Natural killer cell (primary cell): ENCODE results near the gene RNF151. TPM values are rescaled to one million over a fixed set of nuclear protein-coding genes. Genes with fewer than 3 reads are reported as not detected.

Experiments
- ATAC-seq, 3 donors: fragments of 150-1000 bp in 2 of 3; fragments of 200-7000 bp in 1 of 3; cut with Tn5 transposase; 1 replicate in 1 of 3; 2 replicates in 2 of 3; pipeline ENCODE4 v1.10.0; 2021; ENCODE audit warnings: mild to moderate bottlenecking in 2 of 3, moderate library complexity in 2 of 3
- DNase-seq, 2 donors: peaks; one replicate each; pipeline versions ENCODE4 v3.0.0 to v3.0.0-alpha.2; 2013 to 2021; ENCODE audit warnings: mixed read lengths in 1 of 2
- H3K27ac ChIP-seq: one replicate; pipeline ENCODE4 v1.5.1; 2013; ENCODE audit warnings: mild to moderate bottlenecking, low read length
- H3K27me3 ChIP-seq: one replicate; pipeline ENCODE4 v1.6.1; 2013; ENCODE audit warnings: low read length; ENCODE audit not compliant: control insufficient read depth, insufficient read depth
- H3K36me3 ChIP-seq: one replicate; pipeline ENCODE4 v1.6.1; 2013; ENCODE audit warnings: low read length; ENCODE audit not compliant: control insufficient read depth, insufficient read depth
- H3K4me1 ChIP-seq: one replicate; pipeline ENCODE4 v1.6.1; 2013; ENCODE audit warnings: low read length; ENCODE audit not compliant: control insufficient read depth, insufficient read depth
- H3K4me3 ChIP-seq: one replicate; pipeline ENCODE4 v1.5.1; 2013; ENCODE audit warnings: low read length
- H3K9me3 ChIP-seq: one replicate; pipeline ENCODE4 v1.6.1; 2013; ENCODE audit warnings: low read length; ENCODE audit not compliant: control insufficient read depth, insufficient read depth
- H3K27ac Mint-ChIP-seq, 2 donors: one replicate each; pipeline ENCODE4 v1.8.0; 2022; ENCODE audit warnings: mild to moderate bottlenecking in 2 of 2, mixed read lengths in 2 of 2, moderate library complexity in 1 of 2
- H3K27me3 Mint-ChIP-seq, 2 donors: one replicate each; pipeline ENCODE4 v1.8.0; 2022; ENCODE audit warnings: low read depth in 2 of 2, mixed read lengths in 2 of 2
- H3K36me3 Mint-ChIP-seq: one replicate; pipeline ENCODE4 v1.8.0; 2022; ENCODE audit warnings: mixed read lengths
- H3K4me1 Mint-ChIP-seq, 2 donors: one replicate each; pipeline ENCODE4 v1.8.0; 2022; ENCODE audit warnings: mixed read lengths in 2 of 2
- H3K4me3 Mint-ChIP-seq: one replicate; pipeline ENCODE4 v1.8.0; 2022; ENCODE audit warnings: mild to moderate bottlenecking, moderate library complexity, mixed read lengths
- H3K9me3 Mint-ChIP-seq, 2 donors: one replicate each; pipeline ENCODE4 v1.8.0; 2022; ENCODE audit warnings: mixed read lengths in 2 of 2
- WGBS: methylation state at CpG from one replicate; pipeline ENCODE4 v1.1.7; 2013; ENCODE audit warnings: missing lambda C conversion rate; ENCODE audit not compliant: insufficient coverage; 5-methylcytosine and 5-hydroxymethylcytosine counted together
- intact Hi-C: fragments of 100-400 bp; cut with micrococcal nuclease; formaldehyde crosslinking; loops from one replicate; pipeline ENCODE4 v1.14.2; 2022
- total RNA-seq, 4 donors: library from RNA; stranded (reverse); fragments of 120-200 nt in 1 of 4; gene quantifications; one replicate each; pipeline versions ENCODE4 v1.2.3 to v1.2.4, GENCODE V29; 2013 to 2022
- TF ChIP-seq, protein P1 (sequence below): fragments of 200-600 bp; IDR thresholded peaks from one replicate; pipeline ENCODE4 v1.8.0; 2022; ENCODE audit warnings: antibody characterized with exemption

The RNF151 gene
- total RNA-seq, 3 donors from 2014 or later (not counting 1 experiment from before 2014, with no cell fraction given): not detected

- WGBS: 97% methylated on average over 10 of the region's 10 CpGs
- intact Hi-C loops: no loop called here
- peaks cover 4 to 37% of the 10 kb centered on the region in 2 donors for H3K4me1 Mint-ChIP-seq
- no peaks in the 10 kb centered on the region for H3K9me3 Mint-ChIP-seq
- H3K4me3 Mint-ChIP-seq: no peak overlapping the region
- peaks cover 47% of the 10 kb centered on the region for H3K4me1 ChIP-seq
- H3K27ac Mint-ChIP-seq: no peak overlapping the region
- H3K27ac ChIP-seq: no peak overlapping the region
- peaks cover 9% of the 10 kb centered on the region for H3K27me3 ChIP-seq
- H3K36me3 ChIP-seq: peaks cover 10% of the 10 kb centered on the region
- peaks cover 0 to 7% of the 10 kb centered on the region in 2 donors for H3K27me3 Mint-ChIP-seq
- TF ChIP-seq, protein P1, sequence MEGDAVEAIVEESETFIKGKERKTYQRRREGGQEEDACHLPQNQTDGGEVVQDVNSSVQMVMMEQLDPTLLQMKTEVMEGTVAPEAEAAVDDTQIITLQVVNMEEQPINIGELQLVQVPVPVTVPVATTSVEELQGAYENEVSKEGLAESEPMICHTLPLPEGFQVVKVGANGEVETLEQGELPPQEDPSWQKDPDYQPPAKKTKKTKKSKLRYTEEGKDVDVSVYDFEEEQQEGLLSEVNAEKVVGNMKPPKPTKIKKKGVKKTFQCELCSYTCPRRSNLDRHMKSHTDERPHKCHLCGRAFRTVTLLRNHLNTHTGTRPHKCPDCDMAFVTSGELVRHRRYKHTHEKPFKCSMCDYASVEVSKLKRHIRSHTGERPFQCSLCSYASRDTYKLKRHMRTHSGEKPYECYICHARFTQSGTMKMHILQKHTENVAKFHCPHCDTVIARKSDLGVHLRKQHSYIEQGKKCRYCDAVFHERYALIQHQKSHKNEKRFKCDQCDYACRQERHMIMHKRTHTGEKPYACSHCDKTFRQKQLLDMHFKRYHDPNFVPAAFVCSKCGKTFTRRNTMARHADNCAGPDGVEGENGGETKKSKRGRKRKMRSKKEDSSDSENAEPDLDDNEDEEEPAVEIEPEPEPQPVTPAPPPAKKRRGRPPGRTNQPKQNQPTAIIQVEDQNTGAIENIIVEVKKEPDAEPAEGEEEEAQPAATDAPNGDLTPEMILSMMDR: no peak
- no peaks in the 10 kb centered on the region for H3K9me3 ChIP-seq
- DNase-seq: no peak
- H3K36me3 Mint-ChIP-seq: no peaks in the 10 kb centered on the region
- ATAC-seq: no peak
- no peak overlapping the region for H3K4me3 ChIP-seq
Measured at GRCh38 chr16:1987198-1987597, 20.5 kb downstream of the RNF151 start.

- H3K4me3 ChIP-seq: peak within 1 kb of the TSS; percentile 55
- peak within 1 kb of the TSS; percentile 84 for H3K27ac Mint-ChIP-seq
- H3K36me3 Mint-ChIP-seq: no peaks in the 10 kb centered on the region
- peak within 1 kb of the TSS; percentile 72 for H3K27ac ChIP-seq
- intact Hi-C loops: no loop called here
- H3K4me3 Mint-ChIP-seq: peak within 1 kb of the TSS; percentile 84
- 12% methylated on average over 67 of the region's 67 CpGs for WGBS
- H3K4me1 Mint-ChIP-seq: peaks cover 0 to 37% of the 10 kb centered on the region in 2 donors
- no peaks in the 10 kb centered on the region for H3K9me3 ChIP-seq
- H3K27me3 Mint-ChIP-seq: peaks cover 0 to 2% of the 10 kb centered on the region in 2 donors
- H3K27me3 ChIP-seq: peaks cover 2% of the 10 kb centered on the region
- peaks cover 10% of the 10 kb centered on the region for H3K36me3 ChIP-seq
- H3K9me3 Mint-ChIP-seq: no peaks in the 10 kb centered on the region
- peaks cover 42% of the 10 kb centered on the region for H3K4me1 ChIP-seq
- no peak for ATAC-seq
- peak in 1 of 2 donors; percentile 28 for DNase-seq
- TF ChIP-seq, protein P1: no peak
Measured at GRCh38 chr16:1989209-1990100, 22.8 kb downstream of the RNF151 start, which contains the start of gene SYNGR3. SYNGR3 (plus strand) TSS chr16:1989970; CDS start chr16:1990103, 133 bp downstream.

- intact Hi-C loops: no loop called here
- peak overlapping the region in 1 of 2 donors; percentile 84 for H3K27ac Mint-ChIP-seq
- under 1% methylated on average over 16 of the region's 25 CpGs for WGBS
Measured at GRCh38 chr16:1990101-1990350, 23.4 kb downstream of the RNF151 start.

More at GRCh38 chr16:1990101-1990350, 23.4 kb downstream of the RNF151 start:
- peaks cover 37% of the 10 kb centered on the region for H3K4me1 ChIP-seq
- ATAC-seq (no peak), DNase-seq (no peak)
- H3K36me3 ChIP-seq: peaks cover 10% of the 10 kb centered on the region
- TF ChIP-seq, protein P1: no peak
- H3K9me3 Mint-ChIP-seq: no peaks in the 10 kb centered on the region
- peaks cover 0 to 2% of the 10 kb centered on the region in 2 donors for H3K27me3 Mint-ChIP-seq
- H3K9me3 ChIP-seq: no peaks in the 10 kb centered on the region
- H3K27me3 ChIP-seq: peaks cover 2% of the 10 kb centered on the region
- no peak overlapping the region for H3K27ac ChIP-seq
- H3K36me3 Mint-ChIP-seq: no peaks in the 10 kb centered on the region
- H3K4me3 ChIP-seq: peak overlapping the region; percentile 55
- H3K4me1 Mint-ChIP-seq: peaks cover 0 to 33% of the 10 kb centered on the region in 2 donors
- H3K4me3 Mint-ChIP-seq: peak overlapping the region; percentile 35
